ENCODE measurements around the gene RALGAPA2.

DNA sequence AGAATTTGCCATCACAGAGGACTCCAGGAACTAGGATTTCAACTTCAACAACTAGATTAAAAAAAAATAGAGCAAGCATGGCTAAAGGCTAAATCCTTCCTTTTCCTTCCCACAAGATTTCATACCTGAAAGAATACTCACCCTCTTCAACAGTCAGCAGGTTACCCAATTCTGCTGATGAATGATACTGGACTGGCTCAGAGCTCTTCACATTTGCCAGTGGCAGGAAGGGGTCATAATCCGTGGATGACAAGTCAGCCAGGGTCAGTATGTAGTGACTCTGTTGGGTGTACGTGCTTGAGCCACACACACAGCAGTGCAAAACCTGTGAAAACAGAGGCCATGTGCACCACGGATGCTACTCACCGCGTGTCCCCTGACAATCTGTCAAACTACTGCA, 191.7 kb downstream of the RALGAPA2 start:
- TF ChIP-seq, protein P1, sequence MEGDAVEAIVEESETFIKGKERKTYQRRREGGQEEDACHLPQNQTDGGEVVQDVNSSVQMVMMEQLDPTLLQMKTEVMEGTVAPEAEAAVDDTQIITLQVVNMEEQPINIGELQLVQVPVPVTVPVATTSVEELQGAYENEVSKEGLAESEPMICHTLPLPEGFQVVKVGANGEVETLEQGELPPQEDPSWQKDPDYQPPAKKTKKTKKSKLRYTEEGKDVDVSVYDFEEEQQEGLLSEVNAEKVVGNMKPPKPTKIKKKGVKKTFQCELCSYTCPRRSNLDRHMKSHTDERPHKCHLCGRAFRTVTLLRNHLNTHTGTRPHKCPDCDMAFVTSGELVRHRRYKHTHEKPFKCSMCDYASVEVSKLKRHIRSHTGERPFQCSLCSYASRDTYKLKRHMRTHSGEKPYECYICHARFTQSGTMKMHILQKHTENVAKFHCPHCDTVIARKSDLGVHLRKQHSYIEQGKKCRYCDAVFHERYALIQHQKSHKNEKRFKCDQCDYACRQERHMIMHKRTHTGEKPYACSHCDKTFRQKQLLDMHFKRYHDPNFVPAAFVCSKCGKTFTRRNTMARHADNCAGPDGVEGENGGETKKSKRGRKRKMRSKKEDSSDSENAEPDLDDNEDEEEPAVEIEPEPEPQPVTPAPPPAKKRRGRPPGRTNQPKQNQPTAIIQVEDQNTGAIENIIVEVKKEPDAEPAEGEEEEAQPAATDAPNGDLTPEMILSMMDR (IDR thresholded peaks at IDR 0.05): no peak
- TF ChIP-seq POLR2A (IDR thresholded peaks at IDR 0.05): no peak
